Osteoblast (primary cell): ENCODE measurements around the gene SERPINI1. TPM values are rescaled to one million over a fixed set of nuclear protein-coding genes. Genes with fewer than 3 reads are reported as not detected.

Experiments
- DNase-seq: peaks from one replicate; pipeline ENCODE4 v3.0.0; 2011; ENCODE audit warnings: low spot score, mixed read lengths; ENCODE audit not compliant: insufficient read length; ENCODE audit errors: missing footprints
- H2AFZ ChIP-seq: 2 replicates; pipeline ENCODE4 v1.6.0; 2011; ENCODE audit warnings: mild to moderate bottlenecking, low read length
- H3K27ac ChIP-seq: 2 replicates; pipeline ENCODE4 v1.5.1; 2011; ENCODE audit warnings: mild to moderate bottlenecking, low read depth, low read length, moderate library complexity
- H3K27me3 ChIP-seq: 2 replicates; pipeline ENCODE4 v1.6.0; 2012; ENCODE audit warnings: mild to moderate bottlenecking, control low read depth, inconsistent platforms, low read length, moderate library complexity; ENCODE audit not compliant: insufficient read depth
- H3K36me3 ChIP-seq: 2 replicates; pipeline ENCODE4 v1.5.1; 2011; ENCODE audit warnings: mild to moderate bottlenecking, low read length, control low read depth, moderate library complexity; ENCODE audit not compliant: insufficient read depth
- H3K4me1 ChIP-seq: 2 replicates; pipeline ENCODE4 v1.5.1; 2011; ENCODE audit warnings: mild to moderate bottlenecking, low read length, control low read depth, moderate library complexity; ENCODE audit not compliant: insufficient read depth
- H3K4me2 ChIP-seq: 2 replicates; pipeline ENCODE4 v1.6.0; 2011; ENCODE audit warnings: mild to moderate bottlenecking, low read length; ENCODE audit not compliant: insufficient read depth
- H3K4me3 ChIP-seq: fragments of 200-600 bp; sonication (generic); 3 replicates; pipeline ENCODE4 v1.5.1; 2012; ENCODE audit warnings: mild to moderate bottlenecking, low read length, inconsistent platforms; ENCODE audit not compliant: insufficient read depth
- H3K79me2 ChIP-seq: 2 replicates; pipeline ENCODE4 v1.6.0; 2012; ENCODE audit warnings: mild to moderate bottlenecking, low read length, control low read depth, inconsistent platforms; ENCODE audit not compliant: insufficient read depth
- H3K9me3 ChIP-seq: 2 replicates; pipeline ENCODE4 v1.5.1; 2011; ENCODE audit warnings: low read depth, low read length, control low read depth
- H4K20me1 ChIP-seq: 2 replicates; pipeline ENCODE4 v1.6.0; 2012; ENCODE audit warnings: mild to moderate bottlenecking, low read length, control low read depth; ENCODE audit not compliant: insufficient read depth
- total RNA-seq: library from RNA; depleted of rRNA; stranded (reverse); fragments of >200 nt; gene quantifications from 2 replicates; pipeline ENCODE4 v1.2.3, GENCODE V29; 2012
- TF ChIP-seq, protein P1 (sequence below): IDR thresholded peaks from 2 replicates; pipeline ENCODE4 v1.5.1; 2011; ENCODE audit warnings: mild to moderate bottlenecking, low read depth, low read length, moderate library complexity; ENCODE audit errors: extremely low read depth

Gene SERPINI1
- total RNA-seq, 1 donor, result 1.4 TPM

DNA sequence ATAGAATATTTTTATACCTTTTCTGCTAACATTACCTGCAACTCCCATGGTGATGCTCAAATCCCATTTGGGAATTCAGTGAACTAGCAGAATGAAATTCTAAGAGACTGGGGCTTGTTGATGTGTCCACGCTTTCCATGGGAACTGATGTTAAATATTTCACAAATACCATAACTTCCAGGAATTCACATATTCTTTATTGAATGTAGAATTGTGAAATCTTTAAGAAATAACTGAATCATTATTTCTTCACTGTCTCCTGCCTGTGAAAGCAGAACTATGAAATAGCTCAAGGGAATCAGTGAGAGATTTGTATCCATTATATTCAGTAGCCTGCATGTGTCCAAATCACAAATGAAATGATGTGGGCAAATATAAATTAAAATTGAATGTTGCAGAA lies 130.8 kb downstream of the SERPINI1 start:
- no peak overlapping the region for H2AFZ ChIP-seq
- no peak overlapping the region for H3K4me3 ChIP-seq
- no peaks in the 10 kb centered on the region for H3K36me3 ChIP-seq
- DNase-seq, result no peak
- no peaks in the 10 kb centered on the region for H3K27me3 ChIP-seq
- H3K79me2 ChIP-seq, result no peaks in the 10 kb centered on the region
- H3K9me3 ChIP-seq, result no peaks in the 10 kb centered on the region
- no peak overlapping the region for H3K27ac ChIP-seq
- TF ChIP-seq, protein P1, sequence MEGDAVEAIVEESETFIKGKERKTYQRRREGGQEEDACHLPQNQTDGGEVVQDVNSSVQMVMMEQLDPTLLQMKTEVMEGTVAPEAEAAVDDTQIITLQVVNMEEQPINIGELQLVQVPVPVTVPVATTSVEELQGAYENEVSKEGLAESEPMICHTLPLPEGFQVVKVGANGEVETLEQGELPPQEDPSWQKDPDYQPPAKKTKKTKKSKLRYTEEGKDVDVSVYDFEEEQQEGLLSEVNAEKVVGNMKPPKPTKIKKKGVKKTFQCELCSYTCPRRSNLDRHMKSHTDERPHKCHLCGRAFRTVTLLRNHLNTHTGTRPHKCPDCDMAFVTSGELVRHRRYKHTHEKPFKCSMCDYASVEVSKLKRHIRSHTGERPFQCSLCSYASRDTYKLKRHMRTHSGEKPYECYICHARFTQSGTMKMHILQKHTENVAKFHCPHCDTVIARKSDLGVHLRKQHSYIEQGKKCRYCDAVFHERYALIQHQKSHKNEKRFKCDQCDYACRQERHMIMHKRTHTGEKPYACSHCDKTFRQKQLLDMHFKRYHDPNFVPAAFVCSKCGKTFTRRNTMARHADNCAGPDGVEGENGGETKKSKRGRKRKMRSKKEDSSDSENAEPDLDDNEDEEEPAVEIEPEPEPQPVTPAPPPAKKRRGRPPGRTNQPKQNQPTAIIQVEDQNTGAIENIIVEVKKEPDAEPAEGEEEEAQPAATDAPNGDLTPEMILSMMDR, result no peak
- H3K4me2 ChIP-seq, result no peak overlapping the region
- no peaks in the 10 kb centered on the region for H3K4me1 ChIP-seq
- H4K20me1 ChIP-seq, result no peaks in the 10 kb centered on the region

DNA sequence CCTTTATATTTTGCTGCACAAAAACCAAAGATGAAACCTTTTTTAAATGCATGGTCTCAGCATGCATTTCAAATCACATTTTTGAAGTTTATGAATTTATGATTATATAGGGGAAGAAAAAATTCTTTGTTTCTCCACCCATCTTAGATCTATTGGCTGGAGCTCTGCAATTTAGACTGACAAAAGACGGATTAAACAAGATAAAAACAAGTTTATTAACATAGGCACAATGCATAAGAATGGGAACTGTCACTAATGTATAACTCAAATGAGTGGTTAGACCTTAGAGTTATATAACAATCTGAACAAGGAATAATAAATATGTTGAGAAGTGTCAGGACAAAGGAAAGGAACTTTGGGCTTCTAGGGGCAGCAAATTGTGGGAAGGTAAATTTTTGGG lies 132.5 kb downstream of the SERPINI1 start:
- no peaks in the 10 kb centered on the region for H3K27me3 ChIP-seq
- no peaks in the 10 kb centered on the region for H4K20me1 ChIP-seq
- no peaks in the 10 kb centered on the region for H3K36me3 ChIP-seq
- no peak for DNase-seq
- no peaks in the 10 kb centered on the region for H3K79me2 ChIP-seq
- H2AFZ ChIP-seq, result no peak overlapping the region
- no peak overlapping the region for H3K27ac ChIP-seq
- no peak overlapping the region for H3K4me3 ChIP-seq
- TF ChIP-seq, protein P1, result no peak
- no peak overlapping the region for H3K4me2 ChIP-seq
- H3K4me1 ChIP-seq, result no peaks in the 10 kb centered on the region
- H3K9me3 ChIP-seq, result no peaks in the 10 kb centered on the region

DNA sequence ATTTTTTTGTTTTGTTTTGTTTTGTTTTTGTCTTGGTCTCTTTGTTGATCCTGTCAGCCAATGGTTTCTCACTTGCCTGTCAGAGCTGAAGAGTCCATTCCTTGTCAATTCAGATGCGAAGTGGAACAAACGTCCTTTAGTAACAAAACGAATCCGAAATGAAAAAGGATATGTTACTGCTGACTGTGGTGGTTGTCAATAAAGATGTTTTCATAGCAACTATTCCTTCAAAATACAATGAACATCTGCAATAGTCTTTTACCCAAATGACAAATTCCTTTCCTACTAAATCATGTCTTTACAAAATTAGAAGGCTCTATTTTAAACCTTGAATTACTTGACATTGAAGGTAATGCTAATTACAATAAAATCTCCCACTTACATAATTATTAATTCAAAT lies 134.7 kb downstream of the SERPINI1 start:
- Histone ChIP-seq H3K4me3 (no peak overlapping the region), H3K36me3 (no peaks in the 10 kb centered on the region), H3K79me2 (no peaks in the 10 kb centered on the region), H2AFZ (no peak overlapping the region), H4K20me1 (no peaks in the 10 kb centered on the region), H3K27me3 (no peaks in the 10 kb centered on the region), H3K27ac (no peak overlapping the region), H3K4me1 (no peaks in the 10 kb centered on the region), H3K9me3 (no peaks in the 10 kb centered on the region), H3K4me2 (no peak overlapping the region)
- no peak for DNase-seq
- TF ChIP-seq, protein P1, result no peak

- no peak overlapping the region for H2AFZ ChIP-seq
- H3K27me3 ChIP-seq, result no peaks in the 10 kb centered on the region
- no peaks in the 10 kb centered on the region for H3K9me3 ChIP-seq
- no peak overlapping the region for H3K4me2 ChIP-seq
- no peak overlapping the region for H3K27ac ChIP-seq
- H3K4me1 ChIP-seq, result no peaks in the 10 kb centered on the region
- TF ChIP-seq, protein P1, result no peak
- H3K79me2 ChIP-seq, result no peaks in the 10 kb centered on the region
- no peaks in the 10 kb centered on the region for H3K36me3 ChIP-seq
- H3K4me3 ChIP-seq, result no peak overlapping the region
- no peaks in the 10 kb centered on the region for H4K20me1 ChIP-seq
- DNase-seq, result no peak
These were observed 135.2 kb downstream of the SERPINI1 start for GRCh38 chr3:167870759-167871158.
